NT2/D1 (cell line): Measurements from ENCODE around the gene NDUFA11.

Source experiments
- SUZ12 ChIP-seq: IDR thresholded peaks from 2 replicates; pipeline ENCODE4 v1.6.1; 2011; ENCODE audit not compliant: insufficient read length, insufficient read depth; ENCODE audit errors: extremely low read depth
- YY1 ChIP-seq: IDR thresholded peaks from 2 replicates; pipeline ENCODE4 v1.6.1; 2011; ENCODE audit not compliant: insufficient read length, insufficient read depth

DNA sequence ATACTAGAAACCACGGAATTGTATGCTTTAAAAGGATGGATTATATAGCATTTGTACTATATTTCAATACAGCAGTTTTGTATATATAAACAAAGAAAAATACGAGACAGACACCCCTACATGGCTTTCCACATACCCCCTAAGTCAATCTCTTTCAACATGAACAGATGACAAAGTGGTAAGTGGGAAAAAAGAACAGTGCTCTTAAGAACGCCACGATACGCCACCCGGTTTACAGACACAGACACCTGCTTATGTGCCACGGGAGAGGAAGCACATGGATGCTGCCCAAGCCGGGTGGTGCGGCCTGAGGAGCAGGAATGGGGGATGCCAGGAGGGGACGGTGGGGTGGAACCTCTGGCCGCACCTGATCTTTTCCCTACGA, 18.6 kb upstream of the NDUFA11 start:
- TF ChIP-seq YY1 = no peak
- TF ChIP-seq SUZ12 = no peak
